ENCODE measurements around the gene NUDCD3. TPM values are rescaled to one million over a fixed set of nuclear protein-coding genes. Genes with fewer than 3 reads are reported as not detected.

Gene NUDCD3
- total and polyA plus RNA-seq, 2 of the 8 experiments (the other 6 are each of a cell fraction or from before 2014, with no cell fraction given) = 35.2 to 93.7 TPM

- no peak for TF ChIP-seq CHD2 (IDR thresholded peaks at IDR 0.05; ENCODE audit: low read length)
- no peak for TF ChIP-seq CEBPB (IDR thresholded peaks at IDR 0.05; ENCODE audit: low read depth, low read length)
- no peak for TF ChIP-seq TBP (IDR thresholded peaks at IDR 0.05; ENCODE audit: low read depth, low read length)
- no peak for TF ChIP-seq SUZ12 (IDR thresholded peaks at IDR 0.05; ENCODE audit: low read length)
Observed at GRCh38 chr7:44372560-44373417, 117.7 kb downstream of the NUDCD3 start (continued).

All from H1 (cell line).